ENCODE data around the gene NAA20. TPM values are rescaled to one million over a fixed set of nuclear protein-coding genes. Genes with fewer than 3 reads are reported as not detected.

Gene NAA20
- total and polyA plus RNA-seq, 9 of the 15 experiments (the other 6 are each of a cell fraction or from before 2014, with no cell fraction given) = 51.4 to 361 (median 84.6) TPM

DNA sequence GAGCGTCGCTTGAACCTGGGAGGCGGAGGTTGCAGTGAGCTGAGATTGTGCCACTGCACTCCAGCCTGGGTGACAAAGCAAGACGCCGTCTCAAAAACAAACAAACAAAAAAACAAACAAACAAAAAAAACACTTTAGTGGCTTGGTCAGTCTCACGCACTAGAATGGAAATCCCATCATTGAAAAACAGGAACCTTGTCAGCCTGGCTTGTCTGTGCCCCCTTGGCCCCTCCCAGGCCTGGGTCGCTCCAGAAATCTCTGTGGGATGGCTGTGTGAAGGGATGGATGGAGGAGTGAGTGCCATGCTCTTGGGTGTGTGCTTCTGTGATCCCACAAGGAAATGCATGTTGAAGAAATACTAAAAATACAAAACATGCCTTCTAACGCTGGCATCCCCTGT, 20.9 kb upstream of the NAA20 start:
- no peak overlapping the region for H2AFZ ChIP-seq (ENCODE audit: low read depth, low read length)
- ChIA-PET POLR2A (no interaction called here), CTCF (ENCODE audit: low intra/inter-chr PET ratio) (no interaction called here)
- H3K4me1 ChIP-seq (replicated peaks in 1 of 2; ENCODE audit: control insufficient read depth in 2 of 2, insufficient read depth in 2 of 2, low read length in 2 of 2) = no peaks in the 10 kb centered on the region
- H3K9me3 ChIP-seq (replicated peaks; ENCODE audit: control insufficient read depth, insufficient read depth, low read depth, low read length) = no peaks in the 10 kb centered on the region
- H3K36me3 ChIP-seq (ENCODE audit: control insufficient read depth, insufficient read depth, low read length) = no peaks in the 10 kb centered on the region
- WGBS (ENCODE audit: insufficient coverage, low coverage, missing lambda C conversion rate) = 15% methylated on average over 5 of the region's 8 CpGs
- in situ Hi-C loops (cut with MboI) (no loop called here), intact Hi-C loops (cut with micrococcal nuclease) (loop anchor here (10.0 kb wide), 1 partner anchor 91 kb away; no protein-coding TSS in a partner anchor)
- no peak for ATAC-seq
- H3K4me3 ChIP-seq = no peak overlapping the region
- BruUV-seq (replicated peaks) = no TSS peak
- no peak overlapping the region for H3K9ac ChIP-seq (ENCODE audit: insufficient read depth in 1 of 2, low read depth in 2 of 2, low read length in 2 of 2)
- H3K27me3 ChIP-seq (ENCODE audit: control insufficient read depth in 2 of 2, insufficient read depth in 2 of 2, low read length in 2 of 2) = peaks cover 3 to 18% of the 10 kb centered on the region in 2 experiments; a peak in 2 of 5 replicates
- no peaks in the 10 kb centered on the region for H4K20me1 ChIP-seq (replicated peaks; ENCODE audit: control insufficient read depth, insufficient read depth, low read length)
- H3K4me2 ChIP-seq (ENCODE audit: insufficient read depth, low read length) = no peak overlapping the region
- TF ChIP-seq MTA3 (IDR thresholded peaks at IDR 0.05; ENCODE audit: borderline replicate concordance) (no peak), RBM17 (IDR thresholded peaks at IDR 0.05; ENCODE audit: borderline replicate concordance, low read depth, low read length) (no peak), NCOR1 (IDR thresholded peaks at IDR 0.05) (no peak)
- no peaks in the 10 kb centered on the region for H3K9me1 ChIP-seq (ENCODE audit: control insufficient read depth, insufficient read depth, low read length)
- H3K27ac ChIP-seq (ENCODE audit: extremely low read depth, low read depth, low read length) = no peak overlapping the region
- no peak for DNase-seq (ENCODE audit: extremely low read depth in 1 of 4, low spot score in 3 of 4)
- FAIRE-seq = no peak
- no peaks in the 10 kb centered on the region for H3K79me2 ChIP-seq (ENCODE audit: control insufficient read depth, insufficient read depth, low read length)

DNA sequence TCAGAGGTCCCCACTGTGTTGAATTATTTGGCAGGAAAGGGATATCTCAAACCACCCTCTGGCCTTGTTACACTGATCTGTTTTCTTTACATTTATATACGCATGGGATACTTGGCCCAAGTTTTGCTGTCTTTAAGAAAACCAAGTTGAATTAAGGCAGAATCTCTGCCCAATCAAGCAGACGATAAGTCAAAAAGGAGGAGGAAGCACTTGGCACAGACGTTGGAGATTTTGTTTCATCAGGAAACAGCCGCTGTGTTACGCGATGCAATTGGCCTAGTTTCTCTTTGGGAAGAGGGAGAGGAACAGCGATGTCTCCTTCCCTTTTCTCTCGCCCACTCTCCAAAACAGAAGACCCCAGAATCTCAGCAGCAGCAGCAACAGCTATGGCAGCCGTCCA, 20.2 kb upstream of the NAA20 start:
- intact Hi-C loops (cut with micrococcal nuclease) (loop anchor here (10.0 kb wide), 1 partner anchor 92 kb away; no protein-coding TSS in a partner anchor), in situ Hi-C loops (cut with MboI) (no loop called here)
- no peak overlapping the region for H3K4me3 ChIP-seq
- no peaks in the 10 kb centered on the region for H4K20me1 ChIP-seq (replicated peaks; ENCODE audit: control insufficient read depth, insufficient read depth, low read length)
- no peak overlapping the region for H3K4me2 ChIP-seq (ENCODE audit: insufficient read depth, low read length)
- no peaks in the 10 kb centered on the region for H3K9me3 ChIP-seq (replicated peaks; ENCODE audit: control insufficient read depth, insufficient read depth, low read depth, low read length)
- WGBS (ENCODE audit: insufficient coverage, low coverage, missing lambda C conversion rate) = 18% methylated on average over 8 of the region's 9 CpGs
- FAIRE-seq (no peak), DNase-seq (ENCODE audit: extremely low read depth in 1 of 4, low spot score in 3 of 4) (no peak), ATAC-seq (no peak)
- POLR2A ChIA-PET = no interaction called here
- H3K27ac ChIP-seq (ENCODE audit: extremely low read depth, low read depth, low read length) = no peak overlapping the region
- no peak overlapping the region for H2AFZ ChIP-seq (ENCODE audit: low read depth, low read length)
- no peaks in the 10 kb centered on the region for H3K36me3 ChIP-seq (ENCODE audit: control insufficient read depth, insufficient read depth, low read length)
- no peaks in the 10 kb centered on the region for H3K9me1 ChIP-seq (ENCODE audit: control insufficient read depth, insufficient read depth, low read length)
- H3K4me1 ChIP-seq (replicated peaks in 1 of 2; ENCODE audit: control insufficient read depth in 2 of 2, insufficient read depth in 2 of 2, low read length in 2 of 2) = no peaks in the 10 kb centered on the region
- CTCF ChIA-PET (ENCODE audit: low intra/inter-chr PET ratio) = no interaction called here
- peaks cover 3 to 18% of the 10 kb centered on the region in 2 experiments; a peak in 2 of 5 replicates for H3K27me3 ChIP-seq (ENCODE audit: control insufficient read depth in 2 of 2, insufficient read depth in 2 of 2, low read length in 2 of 2)
- BruUV-seq (replicated peaks) = no TSS peak
- no peaks in the 10 kb centered on the region for H3K79me2 ChIP-seq (ENCODE audit: control insufficient read depth, insufficient read depth, low read length)
- no peak overlapping the region; a peak in 1 of 4 replicates for H3K9ac ChIP-seq (ENCODE audit: insufficient read depth in 1 of 2, low read depth in 2 of 2, low read length in 2 of 2)
- TF ChIP-seq ZNF551 (CRISPR knock-in tag; IDR thresholded peaks at IDR 0.05) (no peak), HNRNPL (IDR thresholded peaks at IDR 0.05; ENCODE audit: low read depth, low read length) (no peak), TCF3 (CRISPR knock-in tag; IDR thresholded peaks at IDR 0.05) (no peak)
- TF ChIP-seq, protein P1, sequence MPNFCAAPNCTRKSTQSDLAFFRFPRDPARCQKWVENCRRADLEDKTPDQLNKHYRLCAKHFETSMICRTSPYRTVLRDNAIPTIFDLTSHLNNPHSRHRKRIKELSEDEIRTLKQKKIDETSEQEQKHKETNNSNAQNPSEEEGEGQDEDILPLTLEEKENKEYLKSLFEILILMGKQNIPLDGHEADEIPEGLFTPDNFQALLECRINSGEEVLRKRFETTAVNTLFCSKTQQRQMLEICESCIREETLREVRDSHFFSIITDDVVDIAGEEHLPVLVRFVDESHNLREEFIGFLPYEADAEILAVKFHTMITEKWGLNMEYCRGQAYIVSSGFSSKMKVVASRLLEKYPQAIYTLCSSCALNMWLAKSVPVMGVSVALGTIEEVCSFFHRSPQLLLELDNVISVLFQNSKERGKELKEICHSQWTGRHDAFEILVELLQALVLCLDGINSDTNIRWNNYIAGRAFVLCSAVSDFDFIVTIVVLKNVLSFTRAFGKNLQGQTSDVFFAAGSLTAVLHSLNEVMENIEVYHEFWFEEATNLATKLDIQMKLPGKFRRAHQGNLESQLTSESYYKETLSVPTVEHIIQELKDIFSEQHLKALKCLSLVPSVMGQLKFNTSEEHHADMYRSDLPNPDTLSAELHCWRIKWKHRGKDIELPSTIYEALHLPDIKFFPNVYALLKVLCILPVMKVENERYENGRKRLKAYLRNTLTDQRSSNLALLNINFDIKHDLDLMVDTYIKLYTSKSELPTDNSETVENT (CRISPR knock-in tag; IDR thresholded peaks at IDR 0.05) = no peak

All from K562 (cell line).